BLaER1 treated with 17β-estradiol and CSF1 and Interleukin-3, amounts not matched to agents 10 nM and 100 nM (cell line): ENCODE results near the gene RRBP1.
A peak's percentile ranks its signal among the peaks of the same experiment; 100 is the strongest.

Source experiments
- H3K27ac ChIP-seq, 11 experiments: shearing (Covaris generic); formaldehyde crosslinking; 2 replicates each; pipeline ENCODE4 v1.8.1; 2022
- H3K27me3 ChIP-seq, 11 experiments: shearing (Covaris generic); formaldehyde crosslinking; 2 replicates each; pipeline ENCODE4 v1.8.1; 2022
- H3K36me3 ChIP-seq, 11 experiments: shearing (Covaris generic); formaldehyde crosslinking; 2 replicates each; pipeline ENCODE4 v1.8.1; 2022
- H3K4me1 ChIP-seq, 10 experiments: shearing (Covaris generic); formaldehyde crosslinking; 2 replicates each; pipeline ENCODE4 v1.8.1; 2022
- H3K4me2 ChIP-seq, 11 experiments: shearing (Covaris generic); formaldehyde crosslinking; 2 replicates each; pipeline ENCODE4 v1.8.1; 2022
- H3K4me3 ChIP-seq, 10 experiments: shearing (Covaris generic); formaldehyde crosslinking; 2 replicates each; pipeline ENCODE4 v1.8.1; 2022
- H3K9ac ChIP-seq, 11 experiments: shearing (Covaris generic); formaldehyde crosslinking; 2 replicates each; pipeline ENCODE4 v1.8.1; 2022
- H3K9me3 ChIP-seq, 11 experiments: shearing (Covaris generic); formaldehyde crosslinking; replicated peaks in 1 of 11; 2 replicates each; pipeline ENCODE4 v1.8.1; 2022
- H4K20me1 ChIP-seq, 11 experiments: shearing (Covaris generic); formaldehyde crosslinking; 2 replicates each; pipeline ENCODE4 v1.8.1; 2022
- Cebpa-rat ChIP-seq, 11 experiments: shearing (Covaris generic); IDR thresholded peaks; 2 replicates each; pipeline ENCODE4 v1.8.1; 2022

The RRBP1 gene

DNA sequence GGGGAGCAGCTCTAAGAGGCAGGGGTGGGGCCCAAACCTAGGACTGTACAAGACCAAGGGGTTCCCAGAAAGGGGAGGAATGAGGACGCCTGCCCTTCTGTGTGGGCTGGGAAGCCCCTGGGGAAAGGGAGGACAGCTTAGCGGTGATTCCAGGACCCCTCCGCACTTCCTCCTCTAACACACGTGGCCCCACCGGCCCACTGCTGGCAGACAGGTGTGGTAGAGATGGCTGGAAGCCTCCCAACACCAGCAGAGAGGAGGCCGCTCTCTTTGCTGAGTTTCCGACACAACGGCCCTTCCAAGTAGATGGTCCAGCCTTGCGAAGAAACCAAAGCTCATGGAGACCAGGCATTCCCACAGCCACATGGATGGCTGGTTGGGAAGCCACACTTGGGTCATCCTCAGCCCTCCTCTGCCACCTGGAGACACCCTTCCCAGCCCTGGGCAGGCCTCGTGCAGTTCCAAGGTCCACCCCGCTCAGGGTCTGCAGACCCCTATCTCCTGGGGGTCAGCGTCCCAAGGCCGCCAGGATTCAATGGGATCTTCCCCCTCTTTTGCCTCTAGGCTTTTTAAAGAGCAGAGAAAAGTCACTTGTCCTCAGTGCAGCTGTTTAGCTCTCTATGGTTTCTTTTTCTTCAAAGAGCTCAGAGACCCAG, 43.9 kb downstream of the RRBP1 start:
- H3K27me3 ChIP-seq: no peaks in the 10 kb centered on the region
- peak overlapping the region in 7 of 11 experiments; percentile 12 to 82 (median 73); a peak in 12 of 22 replicates for H3K27ac ChIP-seq
- peaks cover 49 to 80% (median 64%) of the 10 kb centered on the region in 11 experiments; a peak in 21 of 22 replicates for H3K36me3 ChIP-seq
- no peaks in the 10 kb centered on the region for H3K9me3 ChIP-seq
- peak overlapping the region; percentile 75 to 94 (median 90) for H3K4me2 ChIP-seq
- peak overlapping the region in 8 of 11 experiments; percentile 3 to 73 (median 41); a peak in 10 of 22 replicates for H3K9ac ChIP-seq
- no peak overlapping the region for H3K4me3 ChIP-seq
- peaks cover 10 to 100% (median 69%) of the 10 kb centered on the region in 11 experiments; a peak in 19 of 22 replicates for H4K20me1 ChIP-seq
- TF ChIP-seq Cebpa-rat (IDR thresholded peaks at IDR 0.05): no peak
- H3K4me1 ChIP-seq: peaks cover 51 to 100% (median 99%) of the 10 kb centered on the region in 10 experiments

DNA sequence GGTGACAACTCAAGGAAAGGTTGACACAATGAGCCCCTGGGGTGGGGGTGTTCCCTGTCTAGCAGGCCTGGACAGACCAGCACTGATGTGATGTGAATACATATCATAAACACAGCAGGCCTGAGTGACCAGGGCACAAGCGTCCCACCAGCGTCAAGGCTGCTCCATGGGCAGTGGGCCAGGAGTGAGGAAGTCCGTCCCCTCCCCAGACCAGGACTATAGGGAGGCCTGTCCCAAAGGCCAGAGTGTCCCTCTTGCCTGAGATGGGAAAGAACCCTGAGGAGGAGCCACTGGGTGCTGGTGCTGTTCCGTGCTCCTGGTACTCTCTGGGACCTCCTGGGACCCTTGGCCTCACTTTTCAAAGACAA, 44.6 kb downstream of the RRBP1 start:
- Histone ChIP-seq H3K27me3 (no peaks in the 10 kb centered on the region), H4K20me1 (peaks cover 14 to 100% (median 68%) of the 10 kb centered on the region in 11 experiments; a peak in 19 of 22 replicates), H3K9ac (peak overlapping the region in 7 of 11 experiments; percentile 3 to 73 (median 56); a peak in 9 of 22 replicates), H3K4me1 (peaks cover 48 to 100% (median 99%) of the 10 kb centered on the region in 10 experiments), H3K9me3 (no peaks in the 10 kb centered on the region), H3K36me3 (peaks cover 52 to 80% (median 64%) of the 10 kb centered on the region in 11 experiments; a peak in 21 of 22 replicates), H3K4me3 (peak overlapping the region in 1 of 10 experiments; percentile 50; a peak in 1 of 20 replicates), H3K4me2 (peak overlapping the region; percentile 75 to 94 (median 90)), H3K27ac (peak overlapping the region in 7 of 11 experiments; percentile 35 to 82 (median 73); a peak in 12 of 22 replicates)
- no peak for TF ChIP-seq Cebpa-rat (IDR thresholded peaks at IDR 0.05)

- Histone ChIP-seq H3K4me1 (peaks cover 48 to 100% (median 94%) of the 10 kb centered on the region in 10 experiments), H3K27ac (peak overlapping the region in 7 of 11 experiments; percentile 35 to 82 (median 73); a peak in 13 of 22 replicates), H3K4me2 (peak overlapping the region; percentile 75 to 94 (median 90)), H3K9ac (peak overlapping the region in 7 of 11 experiments; percentile 60 to 73 (median 69); a peak in 12 of 22 replicates), H3K36me3 (peaks cover 51 to 80% (median 64%) of the 10 kb centered on the region in 11 experiments), H4K20me1 (peaks cover 19 to 100% (median 64%) of the 10 kb centered on the region in 11 experiments; a peak in 20 of 22 replicates), H3K4me3 (peak overlapping the region in 2 of 10 experiments; percentile 36 to 50; a peak in 4 of 20 replicates), H3K27me3 (no peaks in the 10 kb centered on the region), H3K9me3 (no peaks in the 10 kb centered on the region)
- no peak for TF ChIP-seq Cebpa-rat (IDR thresholded peaks at IDR 0.05)
Measured at GRCh38 chr20:17636523-17637412, 45.3 kb downstream of the RRBP1 start.

GRCh38 chr20:17635332-17636244, 46.5 kb downstream of the RRBP1 start:
- Histone ChIP-seq H3K9ac (peak overlapping the region in 10 of 11 experiments; percentile 26 to 73 (median 62); a peak in 18 of 22 replicates), H3K4me2 (peak overlapping the region; percentile 75 to 94 (median 90))

GRCh38 chr20:17634661-17635331, 47.2 kb downstream of the RRBP1 start:
- TF ChIP-seq Cebpa-rat (IDR thresholded peaks at IDR 0.05): no peak
- peak overlapping the region in 4 of 10 experiments; percentile 1 to 50 (median 35); a peak in 4 of 20 replicates for H3K4me3 ChIP-seq
- H4K20me1 ChIP-seq: peaks cover 19 to 99% (median 74%) of the 10 kb centered on the region in 11 experiments; a peak in 19 of 22 replicates
- peak overlapping the region; percentile 26 to 73 (median 62); a peak in 21 of 22 replicates for H3K9ac ChIP-seq
- peaks cover 48 to 92% (median 74%) of the 10 kb centered on the region in 10 experiments for H3K4me1 ChIP-seq
- H3K9me3 ChIP-seq: no peaks in the 10 kb centered on the region
- peak overlapping the region; percentile 75 to 94 (median 90) for H3K4me2 ChIP-seq
- peaks cover 52 to 80% (median 64%) of the 10 kb centered on the region in 11 experiments for H3K36me3 ChIP-seq
- H3K27me3 ChIP-seq: no peaks in the 10 kb centered on the region
- peak overlapping the region; percentile 50 to 82 (median 68); a peak in 21 of 22 replicates for H3K27ac ChIP-seq

More at GRCh38 chr20:17635332-17636244, 46.5 kb downstream of the RRBP1 start:
- H3K4me1 ChIP-seq: peaks cover 48 to 98% (median 82%) of the 10 kb centered on the region in 10 experiments
- peaks cover 52 to 80% (median 64%) of the 10 kb centered on the region in 11 experiments for H3K36me3 ChIP-seq
- H3K27ac ChIP-seq: peak overlapping the region in 10 of 11 experiments; percentile 50 to 82 (median 70); a peak in 19 of 22 replicates
- H3K27me3 ChIP-seq: no peaks in the 10 kb centered on the region
- H3K9me3 ChIP-seq: no peaks in the 10 kb centered on the region
- TF ChIP-seq Cebpa-rat (IDR thresholded peaks at IDR 0.05): no peak
- peaks cover 19 to 100% (median 74%) of the 10 kb centered on the region in 11 experiments; a peak in 20 of 22 replicates for H4K20me1 ChIP-seq
- H3K4me3 ChIP-seq: peak overlapping the region in 4 of 10 experiments; percentile 1 to 50 (median 35); a peak in 5 of 20 replicates

- H3K9ac ChIP-seq: peak overlapping the region; percentile 26 to 73 (median 62); a peak in 19 of 22 replicates
- H3K36me3 ChIP-seq: peaks cover 49 to 81% (median 67%) of the 10 kb centered on the region in 11 experiments
Measured at GRCh38 chr20:17633850-17634500, 48.1 kb downstream of the RRBP1 start.

More at GRCh38 chr20:17633850-17634500, 48.1 kb downstream of the RRBP1 start:
- H3K4me3 ChIP-seq: no peak overlapping the region
- no peaks in the 10 kb centered on the region for H3K9me3 ChIP-seq
- peaks cover 19 to 99% (median 67%) of the 10 kb centered on the region in 11 experiments; a peak in 19 of 22 replicates for H4K20me1 ChIP-seq
- H3K4me2 ChIP-seq: peak overlapping the region; percentile 75 to 94 (median 90)
- no peaks in the 10 kb centered on the region for H3K27me3 ChIP-seq
- no peak for TF ChIP-seq Cebpa-rat (IDR thresholded peaks at IDR 0.05)
- H3K4me1 ChIP-seq: peaks cover 48 to 88% (median 67%) of the 10 kb centered on the region in 10 experiments
- peak overlapping the region; percentile 50 to 82 (median 68); a peak in 19 of 22 replicates for H3K27ac ChIP-seq
